ENCODE data around the gene KIN.

DNA sequence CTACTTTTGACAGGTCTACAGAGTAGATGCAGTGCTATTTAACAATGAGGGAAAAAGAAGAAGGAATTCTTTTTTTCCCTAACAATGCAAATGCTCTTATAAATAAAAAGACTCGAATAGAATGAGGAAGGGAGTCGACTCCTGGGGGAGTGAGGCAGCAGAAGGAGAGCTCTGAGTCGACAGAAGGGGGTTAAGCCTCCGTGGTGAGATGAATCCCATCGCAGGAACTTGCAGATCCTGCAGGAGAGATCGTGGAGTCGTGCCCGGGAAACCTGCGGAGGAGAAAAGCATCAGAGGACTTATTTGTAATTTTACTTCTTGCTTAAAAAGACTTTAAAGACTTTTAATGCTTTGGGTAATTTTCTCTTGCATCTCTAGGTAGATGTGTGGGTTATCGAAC, 67.3 kb downstream of the KIN start:
- TF ChIP-seq, protein P1, sequence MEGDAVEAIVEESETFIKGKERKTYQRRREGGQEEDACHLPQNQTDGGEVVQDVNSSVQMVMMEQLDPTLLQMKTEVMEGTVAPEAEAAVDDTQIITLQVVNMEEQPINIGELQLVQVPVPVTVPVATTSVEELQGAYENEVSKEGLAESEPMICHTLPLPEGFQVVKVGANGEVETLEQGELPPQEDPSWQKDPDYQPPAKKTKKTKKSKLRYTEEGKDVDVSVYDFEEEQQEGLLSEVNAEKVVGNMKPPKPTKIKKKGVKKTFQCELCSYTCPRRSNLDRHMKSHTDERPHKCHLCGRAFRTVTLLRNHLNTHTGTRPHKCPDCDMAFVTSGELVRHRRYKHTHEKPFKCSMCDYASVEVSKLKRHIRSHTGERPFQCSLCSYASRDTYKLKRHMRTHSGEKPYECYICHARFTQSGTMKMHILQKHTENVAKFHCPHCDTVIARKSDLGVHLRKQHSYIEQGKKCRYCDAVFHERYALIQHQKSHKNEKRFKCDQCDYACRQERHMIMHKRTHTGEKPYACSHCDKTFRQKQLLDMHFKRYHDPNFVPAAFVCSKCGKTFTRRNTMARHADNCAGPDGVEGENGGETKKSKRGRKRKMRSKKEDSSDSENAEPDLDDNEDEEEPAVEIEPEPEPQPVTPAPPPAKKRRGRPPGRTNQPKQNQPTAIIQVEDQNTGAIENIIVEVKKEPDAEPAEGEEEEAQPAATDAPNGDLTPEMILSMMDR (conservative IDR thresholded peaks at IDR 0.05) = no peak
- no peak for TF ChIP-seq ZFX (IDR thresholded peaks at IDR 0.05)

All from C4-2B (cell line).